Activated CD8-positive, alpha-beta T cell treated with anti-CD3 and anti-CD28 coated beads for 36 hours (primary cell): ENCODE results near the gene STUM. TPM values are rescaled to one million over a fixed set of nuclear protein-coding genes. Genes with fewer than 3 reads are reported as not detected.

Experiments used
- ATAC-seq: fragments of 200-7000 bp; cut with Tn5 transposase; one replicate; pipeline ENCODE4 v1.10.0; 2021; ENCODE audit warnings: mild to moderate bottlenecking, moderate library complexity
- CTCF ChIA-PET: fragments of 350-600 bp; sonication (Branson Sonifier 250); formaldehyde crosslinking; loops from one replicate; lab custom pipeline; 2021; ENCODE audit warnings: antibody characterized with exemption; lab: Charles Lee
- POLR2A ChIA-PET: fragments of 350-600 bp; sonication (Branson Sonifier 250); formaldehyde crosslinking; loops from one replicate; lab custom pipeline; 2021; ENCODE audit warnings: antibody characterized with exemption; lab: Charles Lee
- DNase-seq: peaks from one replicate; pipeline ENCODE4 v3.0.0-alpha.2; 2020
- H3K27ac Mint-ChIP-seq: one replicate; pipeline ENCODE4 v1.8.0; 2021; ENCODE audit warnings: mild to moderate bottlenecking, mixed read lengths
- H3K27me3 Mint-ChIP-seq: one replicate; pipeline ENCODE4 v1.8.0; 2021; ENCODE audit warnings: mixed read lengths
- H3K36me3 Mint-ChIP-seq: one replicate; pipeline ENCODE4 v1.8.0; 2021; ENCODE audit warnings: low read depth, mixed read lengths
- H3K4me1 Mint-ChIP-seq: one replicate; pipeline ENCODE4 v1.8.0; 2021; ENCODE audit warnings: low read depth, mixed read lengths
- H3K4me3 Mint-ChIP-seq: one replicate; pipeline ENCODE4 v1.8.0; 2021; ENCODE audit warnings: mild to moderate bottlenecking, moderate library complexity, mixed read lengths
- H3K9me3 Mint-ChIP-seq: one replicate; pipeline ENCODE4 v1.8.0; 2021; ENCODE audit warnings: mixed read lengths
- CTCF ChIP-seq: fragments of 200-600 bp; IDR thresholded peaks from one replicate; pipeline ENCODE4 v1.8.0; 2022; ENCODE audit warnings: antibody characterized with exemption, mild to moderate bottlenecking
- intact Hi-C: fragments of 100-400 bp; cut with micrococcal nuclease; formaldehyde crosslinking; loops from one replicate; pipeline ENCODE4 v1.10.0; 2022
- total RNA-seq, 2 experiments: library from RNA; stranded (reverse); gene quantifications; one replicate each; pipeline ENCODE4 v1.2.3, GENCODE V29; 2021

The STUM gene
- total RNA-seq, 2 experiments from 2014 or later = not detected

GRCh38 chr1:226632169-226632879 is 83.8 kb downstream of the STUM start:
- peaks cover 46% of the 10 kb centered on the region for H3K36me3 Mint-ChIP-seq
- ATAC-seq (no peak), DNase-seq (no peak)
- intact Hi-C loops = no loop called here
- H3K4me3 Mint-ChIP-seq = no peak overlapping the region
- ChIA-PET POLR2A (interaction anchor here (0.6 to 4.8 kb wide), 12 partner anchors 11 to 107 kb away, joined by 3 to 28 read pairs (median 4); partner anchors contain the start of gene ITPKB), CTCF (interaction anchor here (1.4 to 7.9 kb wide), 16 partner anchors 11 to 194 kb away, joined by 4 to 133 read pairs (median 11); no protein-coding TSS in a partner anchor)
- no peak for TF ChIP-seq CTCF
- H3K27me3 Mint-ChIP-seq = no peaks in the 10 kb centered on the region
- peaks cover 9% of the 10 kb centered on the region for H3K9me3 Mint-ChIP-seq
- H3K4me1 Mint-ChIP-seq = peaks cover 62% of the 10 kb centered on the region
- peak overlapping the region; percentile 92 for H3K27ac Mint-ChIP-seq

GRCh38 chr1:226632922-226633351 is 84.4 kb downstream of the STUM start:
- Mint-ChIP-seq H3K9me3 (peaks cover 3% of the 10 kb centered on the region), H3K27me3 (no peaks in the 10 kb centered on the region), H3K36me3 (peaks cover 40% of the 10 kb centered on the region), H3K4me1 (peaks cover 61% of the 10 kb centered on the region), H3K4me3 (no peak overlapping the region), H3K27ac (peak overlapping the region; percentile 92)
- TF ChIP-seq CTCF = no peak
- ChIA-PET CTCF (interaction anchor here (0.7 to 7.9 kb wide), 30 partner anchors 11 to 307 kb away, joined by 3 to 133 read pairs (median 8); partner anchors contain the start of genes COQ8A, ITPKB and PARP1), POLR2A (interaction anchor here (0.6 to 4.8 kb wide), 15 partner anchors 10 to 106 kb away, joined by 3 to 28 read pairs (median 4); partner anchors contain the start of gene ITPKB)
- DNase-seq = peak; percentile 90
- ATAC-seq = peak; percentile 43
- intact Hi-C loops = no loop called here

GRCh38 chr1:226633541-226634165 is 85.1 kb downstream of the STUM start:
- intact Hi-C loops = no loop called here
- H3K36me3 Mint-ChIP-seq = peaks cover 40% of the 10 kb centered on the region
- peak overlapping the region; percentile 92 for H3K27ac Mint-ChIP-seq
- no peak for TF ChIP-seq CTCF
- ATAC-seq = peak; percentile 12
- H3K4me1 Mint-ChIP-seq = peaks cover 56% of the 10 kb centered on the region
- peak; percentile 40 for DNase-seq
- POLR2A ChIA-PET = interaction anchor here (0.6 to 4.8 kb wide), 17 partner anchors 9 to 195 kb away, joined by 3 to 28 read pairs (median 4); partner anchors contain the start of gene ITPKB
- H3K9me3 Mint-ChIP-seq = no peaks in the 10 kb centered on the region
- H3K27me3 Mint-ChIP-seq = no peaks in the 10 kb centered on the region
- CTCF ChIA-PET = interaction anchor here (0.7 to 7.9 kb wide), 35 partner anchors 10 to 307 kb away, joined by 3 to 133 read pairs (median 7); partner anchors contain the start of genes COQ8A, ITPKB and PARP1
- H3K4me3 Mint-ChIP-seq = peak overlapping the region; percentile 15

GRCh38 chr1:226634166-226634588 is 85.6 kb downstream of the STUM start:
- Mint-ChIP-seq H3K27ac (peak overlapping the region; percentile 92), H3K27me3 (no peaks in the 10 kb centered on the region), H3K4me1 (peaks cover 56% of the 10 kb centered on the region), H3K4me3 (no peak overlapping the region), H3K9me3 (no peaks in the 10 kb centered on the region), H3K36me3 (peaks cover 43% of the 10 kb centered on the region)
- intact Hi-C loops = no loop called here
- ATAC-seq = peak; percentile 77
- peak; percentile 93 for DNase-seq
- CTCF ChIA-PET = interaction anchor here (0.8 to 7.9 kb wide), 33 partner anchors 9 to 278 kb away, joined by 3 to 133 read pairs (median 7); partner anchors contain the start of gene ITPKB
- peak; percentile 98 for TF ChIP-seq CTCF
- POLR2A ChIA-PET = interaction anchor here (0.8 to 4.8 kb wide), 13 partner anchors 9 to 194 kb away, joined by 3 to 28 read pairs (median 5); no protein-coding TSS in a partner anchor
